ENCODE data around the gene CACNA2D4.

CACNA2D4 gene

GRCh38 chr12:1920436-1920835 is 2.0 kb upstream of the CACNA2D4 start:
- no peak overlapping the region for H3K4me3 ChIP-seq (ENCODE audit: low read depth, low read length)
- DNase-seq (ENCODE audit: low read depth), result no peak

GRCh38 chr12:1919763-1920162 is 1.3 kb upstream of the CACNA2D4 start:
- no peak for DNase-seq (ENCODE audit: low read depth)
- H3K4me3 ChIP-seq (ENCODE audit: low read depth, low read length), result no peak overlapping the region

GRCh38 chr12:1919284-1919683 is 832 bp upstream of the CACNA2D4 start:
- DNase-seq (ENCODE audit: low read depth), result no peak
- H3K4me3 ChIP-seq (ENCODE audit: low read depth, low read length), result no peak overlapping the region

GRCh38 chr12:1918884-1919236 is 408 bp upstream of the CACNA2D4 start:
- DNase-seq (ENCODE audit: low read depth), result no peak
- no peak overlapping the region for H3K4me3 ChIP-seq (ENCODE audit: low read depth, low read length)

GRCh38 chr12:1917172-1918070 is 1.0 kb downstream of the CACNA2D4 start:
- no peak for DNase-seq (ENCODE audit: low read depth)
- no peak overlapping the region for H3K4me3 ChIP-seq (ENCODE audit: low read depth, low read length)

- DNase-seq (ENCODE audit: low read depth), result no peak
- no peak overlapping the region for H3K4me3 ChIP-seq (ENCODE audit: low read depth, low read length)
Observed at GRCh38 chr12:1916371-1917171, 1.9 kb downstream of the CACNA2D4 start.

- DNase-seq (ENCODE audit: low read depth), result no peak
- no peak overlapping the region for H3K4me3 ChIP-seq (ENCODE audit: low read depth, low read length)
Observed at GRCh38 chr12:1915082-1915968, 3.1 kb downstream of the CACNA2D4 start.

- H3K4me3 ChIP-seq (ENCODE audit: low read depth, low read length), result no peak overlapping the region
- no peak for DNase-seq (ENCODE audit: low read depth)
Observed at GRCh38 chr12:1914114-1914911, 4.1 kb downstream of the CACNA2D4 start.

GRCh38 chr12:1913377-1914113 is 4.9 kb downstream of the CACNA2D4 start:
- H3K4me3 ChIP-seq (ENCODE audit: low read depth, low read length), result no peak overlapping the region
- DNase-seq (ENCODE audit: low read depth), result no peak

GRCh38 chr12:1912580-1913376 is 5.7 kb downstream of the CACNA2D4 start:
- DNase-seq (ENCODE audit: low read depth), result no peak
- H3K4me3 ChIP-seq (ENCODE audit: low read depth, low read length), result no peak overlapping the region

GRCh38 chr12:1911598-1912575 is 6.6 kb downstream of the CACNA2D4 start:
- DNase-seq (ENCODE audit: low read depth), result no peak

GRCh38 chr12:1910468-1910867 is 8.0 kb downstream of the CACNA2D4 start:
- H3K4me3 ChIP-seq (ENCODE audit: low read depth, low read length), result no peak overlapping the region
- no peak for DNase-seq (ENCODE audit: low read depth)

More at GRCh38 chr12:1911598-1912575, 6.6 kb downstream of the CACNA2D4 start:
- no peak overlapping the region for H3K4me3 ChIP-seq (ENCODE audit: low read depth, low read length)

- DNase-seq (ENCODE audit: low read depth), result no peak
- H3K4me3 ChIP-seq (ENCODE audit: low read depth, low read length), result no peak overlapping the region
Observed at GRCh38 chr12:1908758-1909157, 9.7 kb downstream of the CACNA2D4 start.

GRCh38 chr12:1907652-1908611 is 10.5 kb downstream of the CACNA2D4 start:
- no peak for DNase-seq (ENCODE audit: low read depth)
- no peak overlapping the region for H3K4me3 ChIP-seq (ENCODE audit: low read depth, low read length)

- H3K4me3 ChIP-seq (ENCODE audit: low read depth, low read length), result no peak overlapping the region
- DNase-seq (ENCODE audit: low read depth), result no peak
Observed at GRCh38 chr12:1906579-1906978, 11.9 kb downstream of the CACNA2D4 start.

All from skeletal muscle cell (primary cell).